HCT116 (cell line): ENCODE results near the gene DLEC1. TPM values are rescaled to one million over a fixed set of nuclear protein-coding genes. Genes with fewer than 3 reads are reported as not detected.
A peak's percentile ranks its signal among the peaks of the same experiment; 100 is the strongest.

Experiments used
- ATAC-seq: fragments of 200-7000 bp; cut with Tn5 transposase; 2 replicates; pipeline ENCODE4 v1.9.1; 2020; ENCODE audit warnings: mild to moderate bottlenecking, moderate library complexity
- Bru-seq: library from RNA; stranded (reverse); fragments of 400-500 nt; gene quantifications from one replicate; lab custom pipeline; 2021; lab: Mats Ljungman, UMichigan
- BruChase-seq, 2 experiments: library from RNA; stranded (reverse); fragments of 400-500 nt; gene quantifications; one replicate each; lab custom pipeline; 2021; lab: Mats Ljungman, UMichigan
- BruUV-seq: library from RNA; stranded (reverse); fragments of 400-500 nt; replicated peaks from 2 replicates; lab custom pipeline; 2021; lab: Mats Ljungman, UMichigan
- CTCF ChIA-PET: fragments of 300-600 bp; sonication (Branson Sonifier 250); formaldehyde crosslinking; loops from one replicate; lab custom pipeline; 2021; ENCODE audit warnings: antibody characterized with exemption; lab: Charles Lee
- POLR2A ChIA-PET: fragments of 300-600, 350-600 bp; sonication (Branson Sonifier 250); formaldehyde crosslinking; loops from one replicate; lab custom pipeline; 2021; ENCODE audit warnings: antibody characterized with exemption; lab: Charles Lee
- RAD21 ChIA-PET, 2 experiments: fragments of 300-600 bp; sonication (Branson Sonifier 250); formaldehyde crosslinking; loops; one replicate each; lab custom pipeline; 2023; ENCODE audit warnings: low total read pairs in 2 of 2; ENCODE audit not compliant: uncharacterized antibody in 2 of 2, unreplicated experiment in 2 of 2, low non-redundant PET in 1 of 2; lab: Charles Lee
- DNase-seq: peaks from one replicate; pipeline ENCODE4 v3.0.0-alpha.2; 2010; ENCODE audit warnings: low read depth, low spot score
- H2AFZ ChIP-seq: fragments of 200-600 bp; shearing (Covaris generic), sonication (generic); 2 replicates; pipeline ENCODE4 v1.6.1; 2017; ENCODE audit warnings: low read depth, mixed run types, mixed read lengths, antibody characterized with exemption, low read length; ENCODE audit not compliant: poor library complexity, severe bottlenecking
- H3K27ac ChIP-seq: 2 replicates; pipeline ENCODE4 v1.5.1; 2012; ENCODE audit warnings: low read depth, low read length
- H3K27me3 ChIP-seq: fragments of 200-600 bp; sonication (generic); 2 replicates; pipeline ENCODE4 v1.6.1; 2016; ENCODE audit warnings: mixed run types, low read length, mixed read lengths; ENCODE audit not compliant: insufficient read depth
- H3K36me3 ChIP-seq, 2 experiments: fragments of 200-500 bp in 1 of 2; fragments of 200-600 bp in 1 of 2; sonication (Bioruptor generic) in 1 of 2; sonication (generic) in 1 of 2; 2 replicates each; pipeline versions ENCODE4 v1.5.1 to v1.6.1; 2014 to 2016; ENCODE audit warnings: low read length in 2 of 2, inconsistent platforms in 1 of 2, mixed read lengths in 1 of 2, mixed run types in 1 of 2; ENCODE audit not compliant: insufficient read depth in 2 of 2, control insufficient read depth in 1 of 2
- H3K4me1 ChIP-seq, 2 experiments: fragments of 200-600 bp in 1 of 2; sonication (generic) in 1 of 2; 2 replicates each; pipeline versions ENCODE4 v1.5.1 to v1.6.1; 2012 to 2017; ENCODE audit warnings: low read length in 2 of 2, inconsistent platforms in 1 of 2, mild to moderate bottlenecking in 1 of 2, mixed read lengths in 1 of 2, mixed run types in 1 of 2, moderate library complexity in 1 of 2; ENCODE audit not compliant: insufficient read depth in 2 of 2, control insufficient read depth in 1 of 2
- H3K4me2 ChIP-seq: fragments of 200-600 bp; sonication (generic); 2 replicates; pipeline ENCODE4 v1.6.1; 2017; ENCODE audit warnings: mixed run types, low read length, mixed read lengths
- H3K4me3 ChIP-seq, 2 experiments: fragments of 200-600 bp in 1 of 2; sonication (generic) in 1 of 2; replicated peaks in 1 of 2; 2 replicates each; pipeline ENCODE4 v1.5.1; 2011 to 2016; ENCODE audit warnings: low read length in 2 of 2, control low read depth in 1 of 2, low read depth in 1 of 2, mild to moderate bottlenecking in 1 of 2, mixed read lengths in 1 of 2, mixed run types in 1 of 2
- H3K79me2 ChIP-seq: fragments of 200-600 bp; sonication (generic); 2 replicates; pipeline ENCODE4 v1.6.1; 2017; ENCODE audit warnings: mild to moderate bottlenecking, mixed run types, low read length, moderate library complexity, mixed read lengths; ENCODE audit not compliant: insufficient read depth
- H3K9ac ChIP-seq: fragments of 200-600 bp; sonication (generic); 2 replicates; pipeline ENCODE4 v1.6.1; 2016; ENCODE audit warnings: low read length, mixed read lengths
- H3K9me2 ChIP-seq: fragments of 200-600 bp; sonication (generic), shearing (Covaris generic); 2 replicates; pipeline ENCODE4 v1.6.1; 2017; ENCODE audit warnings: mixed run types, mild to moderate bottlenecking, moderate library complexity; ENCODE audit not compliant: insufficient read depth
- H3K9me3 ChIP-seq, 2 experiments: fragments of 200-500 bp in 1 of 2; fragments of 200-600 bp in 1 of 2; sonication (Bioruptor generic) in 1 of 2; sonication (generic) in 1 of 2; 2 replicates each; pipeline ENCODE4 v1.6.1; 2014 to 2017; ENCODE audit warnings: low read length in 2 of 2, mixed read lengths in 2 of 2, inconsistent platforms in 1 of 2, low read depth in 1 of 2, mild to moderate bottlenecking in 1 of 2, mixed run types in 1 of 2, moderate library complexity in 1 of 2; ENCODE audit not compliant: control insufficient read depth in 1 of 2, insufficient read depth in 1 of 2
- H4K20me1 ChIP-seq: fragments of 200-600 bp; sonication (generic), shearing (Covaris generic); 2 replicates; pipeline ENCODE4 v1.6.1; 2017; ENCODE audit warnings: mixed run types, mild to moderate bottlenecking, moderate library complexity; ENCODE audit not compliant: insufficient read depth
- CBX3 ChIP-seq: IDR thresholded peaks from 2 replicates; pipeline ENCODE4 v1.6.1; 2012; ENCODE audit warnings: low read depth
- JUND ChIP-seq: IDR thresholded peaks from 2 replicates; pipeline ENCODE4 v1.6.1; 2012
- SIN3A ChIP-seq: IDR thresholded peaks from 2 replicates; pipeline ENCODE4 v1.6.1; 2012; ENCODE audit warnings: low read depth
- intact Hi-C: fragments of 100-400 bp; cut with micrococcal nuclease; formaldehyde crosslinking; loops from 2 replicates; pipeline ENCODE4 v1.10.0; 2022
- long read RNA-seq: library from polyadenylated mRNA; unstranded; transcript quantifications from one replicate; pipeline ENCODE4 v2.0.0, GENCODE V29; 2021; ENCODE audit not compliant: unreplicated experiment
- polyA plus RNA-seq: library from polyadenylated mRNA; unstranded; fragments of >200 nt; gene quantifications from 2 replicates; pipeline ENCODE4 v1.2.1, GENCODE V29; 2012; ENCODE audit warnings: missing spikeins
- total RNA-seq: library from RNA; stranded (reverse); gene quantifications from one replicate; pipeline ENCODE4 v1.2.1, GENCODE V29; 2021; ENCODE audit not compliant: unreplicated experiment
- TF ChIP-seq, protein P1 (sequence below): IDR thresholded peaks from 2 replicates; pipeline ENCODE4 v1.6.1; 2011; ENCODE audit warnings: mild to moderate bottlenecking, low read length, moderate library complexity; ENCODE audit not compliant: insufficient replicate concordance; ENCODE audit errors: extremely low read depth

The DLEC1 gene, protein sequence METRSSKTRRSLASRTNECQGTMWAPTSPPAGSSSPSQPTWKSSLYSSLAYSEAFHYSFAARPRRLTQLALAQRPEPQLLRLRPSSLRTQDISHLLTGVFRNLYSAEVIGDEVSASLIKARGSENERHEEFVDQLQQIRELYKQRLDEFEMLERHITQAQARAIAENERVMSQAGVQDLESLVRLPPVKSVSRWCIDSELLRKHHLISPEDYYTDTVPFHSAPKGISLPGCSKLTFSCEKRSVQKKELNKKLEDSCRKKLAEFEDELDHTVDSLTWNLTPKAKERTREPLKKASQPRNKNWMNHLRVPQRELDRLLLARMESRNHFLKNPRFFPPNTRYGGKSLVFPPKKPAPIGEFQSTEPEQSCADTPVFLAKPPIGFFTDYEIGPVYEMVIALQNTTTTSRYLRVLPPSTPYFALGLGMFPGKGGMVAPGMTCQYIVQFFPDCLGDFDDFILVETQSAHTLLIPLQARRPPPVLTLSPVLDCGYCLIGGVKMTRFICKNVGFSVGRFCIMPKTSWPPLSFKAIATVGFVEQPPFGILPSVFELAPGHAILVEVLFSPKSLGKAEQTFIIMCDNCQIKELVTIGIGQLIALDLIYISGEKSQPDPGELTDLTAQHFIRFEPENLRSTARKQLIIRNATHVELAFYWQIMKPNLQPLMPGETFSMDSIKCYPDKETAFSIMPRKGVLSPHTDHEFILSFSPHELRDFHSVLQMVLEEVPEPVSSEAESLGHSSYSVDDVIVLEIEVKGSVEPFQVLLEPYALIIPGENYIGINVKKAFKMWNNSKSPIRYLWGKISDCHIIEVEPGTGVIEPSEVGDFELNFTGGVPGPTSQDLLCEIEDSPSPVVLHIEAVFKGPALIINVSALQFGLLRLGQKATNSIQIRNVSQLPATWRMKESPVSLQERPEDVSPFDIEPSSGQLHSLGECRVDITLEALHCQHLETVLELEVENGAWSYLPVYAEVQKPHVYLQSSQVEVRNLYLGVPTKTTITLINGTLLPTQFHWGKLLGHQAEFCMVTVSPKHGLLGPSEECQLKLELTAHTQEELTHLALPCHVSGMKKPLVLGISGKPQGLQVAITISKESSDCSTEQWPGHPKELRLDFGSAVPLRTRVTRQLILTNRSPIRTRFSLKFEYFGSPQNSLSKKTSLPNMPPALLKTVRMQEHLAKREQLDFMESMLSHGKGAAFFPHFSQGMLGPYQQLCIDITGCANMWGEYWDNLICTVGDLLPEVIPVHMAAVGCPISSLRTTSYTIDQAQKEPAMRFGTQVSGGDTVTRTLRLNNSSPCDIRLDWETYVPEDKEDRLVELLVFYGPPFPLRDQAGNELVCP (N-terminal part only)
- total RNA-seq (0.61 TPM), Bru-seq, nascent RNA (percentile 23 among the genes with signal in this experiment), BruChase-seq, experiment 1, labeled RNA remaining after a 6-hour chase (percentile 19 among the genes with signal in this experiment), BruChase-seq, experiment 2, labeled RNA remaining after a 2-hour chase (percentile 20 among the genes with signal in this experiment)
- polyA plus RNA-seq, result 0.22 and 0.30 TPM in 2 replicates
- long read RNA-seq, partial matches to known transcripts, result 0 of 1 reads
- long read RNA-seq, other reads (novel, unspliced or antisense), result 1 of 1 reads

DNA sequence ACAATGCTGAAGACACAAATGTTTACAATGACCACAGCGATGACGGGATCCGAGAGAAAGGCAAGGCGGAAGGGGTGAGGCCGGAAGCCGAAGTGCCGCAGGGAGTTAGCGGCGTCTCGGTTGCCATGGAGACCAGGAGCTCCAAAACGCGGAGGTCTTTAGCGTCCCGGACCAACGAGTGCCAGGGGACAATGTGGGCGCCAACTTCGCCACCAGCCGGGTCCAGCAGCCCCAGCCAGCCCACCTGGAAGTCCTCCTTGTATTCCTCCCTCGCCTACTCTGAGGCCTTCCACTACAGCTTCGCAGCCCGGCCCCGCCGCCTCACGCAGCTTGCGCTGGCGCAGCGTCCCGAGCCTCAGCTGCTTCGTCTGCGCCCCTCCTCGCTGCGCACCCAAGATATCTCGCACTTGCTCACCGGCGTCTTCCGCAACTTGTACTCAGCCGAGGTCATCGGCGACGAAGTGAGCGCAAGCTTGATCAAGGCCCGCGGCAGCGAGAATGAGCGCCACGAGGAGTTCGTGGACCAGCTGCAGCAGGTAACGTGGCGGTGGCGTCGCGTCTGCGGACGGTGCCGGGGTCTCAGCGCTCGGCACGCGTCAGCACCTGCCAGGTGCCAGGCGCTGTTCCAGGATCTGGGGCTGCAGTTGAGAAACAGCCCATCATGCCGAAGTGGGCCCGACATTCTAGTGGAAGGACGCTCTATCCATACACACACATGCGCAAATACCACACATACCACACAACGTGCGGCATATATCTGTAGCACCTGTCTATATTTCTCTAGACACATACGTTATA is at the start of gene DLEC1:
Gene DLEC1, plus strand, starts transcription at position 108 of the 798 bp plus-strand sequence. Its CDS starts 18 bp downstream, at position 126.
- DNase-seq, result no peak
- CTCF ChIA-PET, result no interaction called here
- RAD21 ChIA-PET, result interaction anchor here in 1 of 2 experiments (0.6 kb wide), 1 partner anchor 46 kb away, joined by 3 read pairs; no protein-coding TSS in a partner anchor
- Histone ChIP-seq H3K4me2 (no peak within 1 kb of the TSS), H2AFZ (no peak within 1 kb of the TSS), H3K9me3 (no peaks in the 10 kb centered on the region), H4K20me1 (no peaks in the 10 kb centered on the region), H3K9me2 (no peaks in the 10 kb centered on the region), H3K4me1 (no peaks in the 10 kb centered on the region), H3K27me3 (no peaks in the 10 kb centered on the region), H3K79me2 (no peaks in the 10 kb centered on the region), H3K9ac (no peak within 1 kb of the TSS), H3K27ac (no peak within 1 kb of the TSS), H3K4me3 (no peak within 1 kb of the TSS), H3K36me3 (no peaks in the 10 kb centered on the region)
- TF ChIP-seq JUND, result no peak
- TF ChIP-seq SIN3A, result no peak
- TF ChIP-seq CBX3, result no peak
- TF ChIP-seq, protein P1, sequence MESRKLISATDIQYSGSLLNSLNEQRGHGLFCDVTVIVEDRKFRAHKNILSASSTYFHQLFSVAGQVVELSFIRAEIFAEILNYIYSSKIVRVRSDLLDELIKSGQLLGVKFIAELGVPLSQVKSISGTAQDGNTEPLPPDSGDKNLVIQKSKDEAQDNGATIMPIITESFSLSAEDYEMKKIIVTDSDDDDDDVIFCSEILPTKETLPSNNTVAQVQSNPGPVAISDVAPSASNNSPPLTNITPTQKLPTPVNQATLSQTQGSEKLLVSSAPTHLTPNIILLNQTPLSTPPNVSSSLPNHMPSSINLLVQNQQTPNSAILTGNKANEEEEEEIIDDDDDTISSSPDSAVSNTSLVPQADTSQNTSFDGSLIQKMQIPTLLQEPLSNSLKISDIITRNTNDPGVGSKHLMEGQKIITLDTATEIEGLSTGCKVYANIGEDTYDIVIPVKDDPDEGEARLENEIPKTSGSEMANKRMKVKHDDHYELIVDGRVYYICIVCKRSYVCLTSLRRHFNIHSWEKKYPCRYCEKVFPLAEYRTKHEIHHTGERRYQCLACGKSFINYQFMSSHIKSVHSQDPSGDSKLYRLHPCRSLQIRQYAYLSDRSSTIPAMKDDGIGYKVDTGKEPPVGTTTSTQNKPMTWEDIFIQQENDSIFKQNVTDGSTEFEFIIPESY, result no peak
- POLR2A ChIA-PET, result no interaction called here
- intact Hi-C loops, result no loop called here
- no TSS peak for BruUV-seq
- no peak for ATAC-seq
